ENCODE results near the gene FAM13B. TPM values are rescaled to one million over a fixed set of nuclear protein-coding genes. Genes with fewer than 3 reads are reported as not detected.

FAM13B gene
- polyA plus RNA-seq, 1 of the 3 experiments (the other 2 are of a cell fraction) = 13.0 TPM

DNA sequence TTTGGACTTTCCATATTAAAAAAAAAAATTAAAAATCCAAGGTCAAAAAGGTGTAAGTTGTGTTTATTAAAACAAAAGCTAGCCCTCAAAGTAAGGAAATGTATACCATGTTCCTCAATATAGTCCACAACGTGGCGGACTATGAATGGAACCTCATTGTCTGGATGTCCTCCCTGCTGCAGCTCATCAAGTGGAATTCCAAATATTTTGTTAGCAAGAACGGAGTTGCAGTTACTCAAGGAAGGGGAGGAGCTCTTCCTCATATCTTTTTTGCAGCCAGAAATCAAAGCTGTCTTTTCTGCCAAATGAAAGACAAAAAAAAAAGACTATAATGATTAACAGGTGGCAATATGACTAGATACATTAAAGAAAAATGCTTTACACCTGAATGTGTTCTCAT lies 14.0 kb downstream of the FAM13B start:
- no peak for DNase-seq
- Histone ChIP-seq H3K27me3 (ENCODE audit: insufficient read depth) (no peaks in the 10 kb centered on the region), H3K9me3 (no peaks in the 10 kb centered on the region), H3K27ac (ENCODE audit: low read depth in 2 of 2, low read length in 1 of 2) (no peak overlapping the region), H3K79me2 (ENCODE audit: insufficient read depth) (peaks cover 96% of the 10 kb centered on the region), H3K9me2 (no peaks in the 10 kb centered on the region), H3K4me3 (ENCODE audit: low read depth in 2 of 2, low read length in 1 of 2) (no peak overlapping the region), H2AFZ (ENCODE audit: low read depth) (no peak overlapping the region), H4K20me1 (ENCODE audit: insufficient read depth) (peaks cover 55% of the 10 kb centered on the region), H3K9ac (no peak overlapping the region), H3F3A (replicated peaks; ENCODE audit: insufficient read depth) (peaks cover 4% of the 10 kb centered on the region), H3K4me1 (ENCODE audit: control insufficient read depth in 1 of 2, insufficient read depth in 2 of 2, low read depth in 1 of 2, low read length in 1 of 2) (peaks cover 0 to under 1% of the 10 kb centered on the region in 2 experiments; a peak in 1 of 4 replicates), H3K4me2 (no peak overlapping the region), H3K36me3 (replicated peaks in 1 of 2; ENCODE audit: control insufficient read depth in 1 of 2, insufficient read depth in 2 of 2, low read length in 1 of 2) (peaks cover 30 to 59% of the 10 kb centered on the region in 2 experiments)
- 84% methylated on average over 3 of the region's 3 CpGs for WGBS (ENCODE audit: low lambda C conversion rate)
- ChIA-PET POLR2A (no interaction called here), CTCF (interaction anchor here (0.8 to 1.7 kb wide), 3 partner anchors 9 to 18 kb away, joined by 3 to 7 read pairs (median 4); no protein-coding TSS in a partner anchor)
- no peak for TF ChIP-seq RFX5 (IDR thresholded peaks at IDR 0.05; ENCODE audit: low read length)
- no peak for TF ChIP-seq TCF12 (IDR thresholded peaks at IDR 0.05)
- TF ChIP-seq ELF1 (IDR thresholded peaks at IDR 0.05) = no peak
- no peak for TF ChIP-seq TEAD4 (IDR thresholded peaks at IDR 0.05; ENCODE audit: borderline replicate concordance, insufficient read depth)
- TF ChIP-seq, protein P1, sequence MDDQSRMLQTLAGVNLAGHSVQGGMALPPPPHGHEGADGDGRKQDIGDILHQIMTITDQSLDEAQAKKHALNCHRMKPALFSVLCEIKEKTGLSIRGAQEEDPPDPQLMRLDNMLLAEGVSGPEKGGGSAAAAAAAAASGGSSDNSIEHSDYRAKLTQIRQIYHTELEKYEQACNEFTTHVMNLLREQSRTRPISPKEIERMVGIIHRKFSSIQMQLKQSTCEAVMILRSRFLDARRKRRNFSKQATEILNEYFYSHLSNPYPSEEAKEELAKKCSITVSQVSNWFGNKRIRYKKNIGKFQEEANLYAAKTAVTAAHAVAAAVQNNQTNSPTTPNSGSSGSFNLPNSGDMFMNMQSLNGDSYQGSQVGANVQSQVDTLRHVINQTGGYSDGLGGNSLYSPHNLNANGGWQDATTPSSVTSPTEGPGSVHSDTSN (IDR thresholded peaks at IDR 0.05) = no peak

DNA sequence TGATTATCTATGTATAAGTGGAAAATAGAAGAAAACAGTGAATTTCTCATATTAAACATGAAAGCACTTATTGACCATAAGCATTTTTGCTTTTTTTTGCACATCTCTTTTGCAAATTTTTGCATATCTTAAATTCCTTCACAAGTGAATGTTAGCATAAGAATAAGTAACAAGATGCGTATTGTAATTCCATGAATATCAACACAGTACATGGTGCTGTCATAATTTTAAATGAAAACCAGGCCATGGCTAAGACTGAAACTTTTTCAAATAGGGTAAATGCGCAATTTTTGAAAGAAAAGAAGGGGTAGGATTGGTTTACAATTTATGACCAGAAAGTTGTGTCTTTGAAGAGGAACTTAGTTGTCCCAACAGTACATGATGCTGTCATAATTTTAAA lies 17.0 kb downstream of the FAM13B start:
- ChIA-PET CTCF (interaction anchor here (1.0 kb wide), 1 partner anchor 20 kb away, joined by 4 read pairs; no protein-coding TSS in a partner anchor), POLR2A (no interaction called here)
- no peak for DNase-seq
- Histone ChIP-seq H3K4me2 (no peak overlapping the region), H3K27me3 (ENCODE audit: insufficient read depth) (no peaks in the 10 kb centered on the region), H3K4me3 (ENCODE audit: low read depth in 2 of 2, low read length in 1 of 2) (no peak overlapping the region), H2AFZ (ENCODE audit: low read depth) (no peak overlapping the region), H4K20me1 (ENCODE audit: insufficient read depth) (peaks cover 26% of the 10 kb centered on the region), H3K9me2 (no peaks in the 10 kb centered on the region), H3K79me2 (ENCODE audit: insufficient read depth) (peaks cover 84% of the 10 kb centered on the region), H3K36me3 (replicated peaks in 1 of 2; ENCODE audit: control insufficient read depth in 1 of 2, insufficient read depth in 2 of 2, low read length in 1 of 2) (peaks cover 32 to 66% of the 10 kb centered on the region in 2 experiments), H3K27ac (ENCODE audit: low read depth in 2 of 2, low read length in 1 of 2) (no peak overlapping the region), H3K4me1 (ENCODE audit: control insufficient read depth in 1 of 2, insufficient read depth in 2 of 2, low read depth in 1 of 2, low read length in 1 of 2) (no peaks in the 10 kb centered on the region; a peak in 1 of 4 replicates), H3F3A (replicated peaks; ENCODE audit: insufficient read depth) (peaks cover 4% of the 10 kb centered on the region), H3K9me3 (no peaks in the 10 kb centered on the region), H3K9ac (no peak overlapping the region)
- no peak for TF ChIP-seq POLR2AphosphoS5 (IDR thresholded peaks at IDR 0.05; ENCODE audit: low read depth, low read length)
- TF ChIP-seq TCF12 (IDR thresholded peaks at IDR 0.05) = no peak
- no peak for TF ChIP-seq CHD2 (IDR thresholded peaks at IDR 0.05; ENCODE audit: low read length, partially characterized antibody)
- no peak for TF ChIP-seq EP300 (IDR thresholded peaks at IDR 0.05; ENCODE audit: borderline replicate concordance in 1 of 2, low read depth in 1 of 2, low read length in 1 of 2)
- TF ChIP-seq, protein P2, sequence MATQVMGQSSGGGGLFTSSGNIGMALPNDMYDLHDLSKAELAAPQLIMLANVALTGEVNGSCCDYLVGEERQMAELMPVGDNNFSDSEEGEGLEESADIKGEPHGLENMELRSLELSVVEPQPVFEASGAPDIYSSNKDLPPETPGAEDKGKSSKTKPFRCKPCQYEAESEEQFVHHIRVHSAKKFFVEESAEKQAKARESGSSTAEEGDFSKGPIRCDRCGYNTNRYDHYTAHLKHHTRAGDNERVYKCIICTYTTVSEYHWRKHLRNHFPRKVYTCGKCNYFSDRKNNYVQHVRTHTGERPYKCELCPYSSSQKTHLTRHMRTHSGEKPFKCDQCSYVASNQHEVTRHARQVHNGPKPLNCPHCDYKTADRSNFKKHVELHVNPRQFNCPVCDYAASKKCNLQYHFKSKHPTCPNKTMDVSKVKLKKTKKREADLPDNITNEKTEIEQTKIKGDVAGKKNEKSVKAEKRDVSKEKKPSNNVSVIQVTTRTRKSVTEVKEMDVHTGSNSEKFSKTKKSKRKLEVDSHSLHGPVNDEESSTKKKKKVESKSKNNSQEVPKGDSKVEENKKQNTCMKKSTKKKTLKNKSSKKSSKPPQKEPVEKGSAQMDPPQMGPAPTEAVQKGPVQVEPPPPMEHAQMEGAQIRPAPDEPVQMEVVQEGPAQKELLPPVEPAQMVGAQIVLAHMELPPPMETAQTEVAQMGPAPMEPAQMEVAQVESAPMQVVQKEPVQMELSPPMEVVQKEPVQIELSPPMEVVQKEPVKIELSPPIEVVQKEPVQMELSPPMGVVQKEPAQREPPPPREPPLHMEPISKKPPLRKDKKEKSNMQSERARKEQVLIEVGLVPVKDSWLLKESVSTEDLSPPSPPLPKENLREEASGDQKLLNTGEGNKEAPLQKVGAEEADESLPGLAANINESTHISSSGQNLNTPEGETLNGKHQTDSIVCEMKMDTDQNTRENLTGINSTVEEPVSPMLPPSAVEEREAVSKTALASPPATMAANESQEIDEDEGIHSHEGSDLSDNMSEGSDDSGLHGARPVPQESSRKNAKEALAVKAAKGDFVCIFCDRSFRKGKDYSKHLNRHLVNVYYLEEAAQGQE (IDR thresholded peaks at IDR 0.05; ENCODE audit: low read depth, low read length) = no peak
- no peak for TF ChIP-seq MXI1 (IDR thresholded peaks at IDR 0.05; ENCODE audit: low read depth, low read length)
- TF ChIP-seq, protein P3, sequence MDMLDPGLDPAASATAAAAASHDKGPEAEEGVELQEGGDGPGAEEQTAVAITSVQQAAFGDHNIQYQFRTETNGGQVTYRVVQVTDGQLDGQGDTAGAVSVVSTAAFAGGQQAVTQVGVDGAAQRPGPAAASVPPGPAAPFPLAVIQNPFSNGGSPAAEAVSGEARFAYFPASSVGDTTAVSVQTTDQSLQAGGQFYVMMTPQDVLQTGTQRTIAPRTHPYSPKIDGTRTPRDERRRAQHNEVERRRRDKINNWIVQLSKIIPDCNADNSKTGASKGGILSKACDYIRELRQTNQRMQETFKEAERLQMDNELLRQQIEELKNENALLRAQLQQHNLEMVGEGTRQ (IDR thresholded peaks at IDR 0.05; ENCODE audit: borderline replicate concordance, low read depth, low read length) = no peak
- TF ChIP-seq YY1 (IDR thresholded peaks at IDR 0.05; ENCODE audit: low read depth) = no peak
- 94% methylated on average over 2 of the region's 2 CpGs for WGBS (ENCODE audit: low lambda C conversion rate)

Data from SK-N-SH (cell line).